Gastrocnemius medialis (tissue), 4 donors: ENCODE data around the gene SETBP1. TPM values are rescaled to one million over a fixed set of nuclear protein-coding genes. Genes with fewer than 3 reads are reported as not detected.

Source experiments
- ATAC-seq, 2 donors: fragments of 150-250 bp; one replicate each; pipeline ENCODE4 v1.9.1; 2016
- DNase-seq, 2 donors: peaks; one replicate each; pipeline ENCODE4 v3.0.0-alpha.2; 2019
- H3K27ac ChIP-seq, 4 donors: fragments of 200-600 bp; sonication (generic); 1 replicate in 1 of 4; 2 replicates in 3 of 4; pipeline ENCODE4 v1.5.1; 2016 to 2018; ENCODE audit warnings: mild to moderate bottlenecking in 2 of 4, moderate library complexity in 1 of 4
- H3K27me3 ChIP-seq, 3 donors: fragments of 200-600 bp; sonication (generic) in 2 of 3; 1 replicate in 1 of 3; 2 replicates in 2 of 3; pipeline versions ENCODE4 v1.5.1 to v1.6.0; 2016 to 2019; ENCODE audit warnings: mild to moderate bottlenecking in 1 of 3, moderate library complexity in 1 of 3
- H3K36me3 ChIP-seq, 2 donors: fragments of 200-600 bp; sonication (generic) in 1 of 2; one replicate each; pipeline ENCODE4 v1.5.1; 2017 to 2018
- H3K4me1 ChIP-seq, 2 donors: fragments of 200-600 bp; sonication (generic) in 1 of 2; one replicate each; pipeline ENCODE4 v1.5.1; 2016 to 2017; ENCODE audit warnings: mild to moderate bottlenecking in 2 of 2
- H3K4me3 ChIP-seq, 4 donors: fragments of 200-600 bp; sonication (generic) in 3 of 4; 1 replicate in 1 of 4; 2 replicates in 3 of 4; pipeline ENCODE4 v1.5.1; 2016 to 2019; ENCODE audit warnings: mild to moderate bottlenecking in 2 of 4
- H3K9me3 ChIP-seq, 3 donors: fragments of 200-600 bp; sonication (generic) in 2 of 3; 1 replicate in 1 of 3; 2 replicates in 2 of 3; pipeline ENCODE4 v1.5.1; 2016 to 2019
- CTCF ChIP-seq, 5 experiments: fragments of 450-650 bp in 3 of 5; fragments of 200-600 bp in 2 of 5; sonication (generic) in 2 of 5; IDR thresholded peaks in 4 of 5; conservative IDR thresholded peaks in 1 of 5; 1 replicate in 4 of 5; 2 replicates in 1 of 5; pipeline ENCODE4 v1.5.1; 2016 to 2019; ENCODE audit warnings: antibody characterized with exemption in 5 of 5, mild to moderate bottlenecking in 3 of 5, moderate library complexity in 3 of 5
- POLR2A ChIP-seq, 2 donors: fragments of 450-650 bp; IDR thresholded peaks; one replicate each; pipeline ENCODE4 v1.6.1; 2017; ENCODE audit warnings: antibody characterized with exemption in 2 of 2, mild to moderate bottlenecking in 2 of 2, moderate library complexity in 2 of 2
- in situ Hi-C, 4 donors: fragments of 200-750 bp; cut with MboI; loops; one replicate each; pipeline versions ENCODE4 v1.15.0 to v1.8.0; 2017; ENCODE audit warnings: low sequenced_read_pairs in 4 of 4
- intact Hi-C: fragments of 100-400 bp; cut with DNase I; formaldehyde crosslinking; loops from one replicate; pipeline ENCODE4 v1.15.1; 2023; ENCODE audit warnings: low total_unique reads
- total RNA-seq, 4 donors: library from RNA; depleted of rRNA; stranded (reverse); fragments of >200 nt; gene quantifications; one replicate each; pipeline versions ENCODE4 v1.1.0 to v1.2.3, GENCODE V29; 2016

The SETBP1 gene
- total RNA-seq, 4 donors from 2014 or later = 9.2 to 20.0 (median 15.3) TPM

GRCh38 chr18:44824884-44825283 lies 144.2 kb downstream of the SETBP1 start:
- in situ Hi-C loops (no loop called here), intact Hi-C loops (loop anchor here (5.0 kb wide), 3 partner anchors 67 to 502 kb away; partner anchors contain the start of gene SETBP1)
- Histone ChIP-seq H3K9me3 (no peaks in the 10 kb centered on the region), H3K4me3 (no peak overlapping the region), H3K4me1 (peaks cover 46 to 51% of the 10 kb centered on the region in 2 donors), H3K27me3 (no peaks in the 10 kb centered on the region), H3K36me3 (no peaks in the 10 kb centered on the region), H3K27ac (peak overlapping the region in 3 of 4 donors; percentile 5 to 85 (median 35))
- no peak for TF ChIP-seq CTCF (IDR thresholded peaks at IDR 0.05 in 4 of 5, conservative IDR thresholded peaks at IDR 0.05 in 1 of 5)
- no peak for TF ChIP-seq POLR2A (IDR thresholded peaks at IDR 0.05)
- no peak for ATAC-seq
- no peak for DNase-seq

DNA sequence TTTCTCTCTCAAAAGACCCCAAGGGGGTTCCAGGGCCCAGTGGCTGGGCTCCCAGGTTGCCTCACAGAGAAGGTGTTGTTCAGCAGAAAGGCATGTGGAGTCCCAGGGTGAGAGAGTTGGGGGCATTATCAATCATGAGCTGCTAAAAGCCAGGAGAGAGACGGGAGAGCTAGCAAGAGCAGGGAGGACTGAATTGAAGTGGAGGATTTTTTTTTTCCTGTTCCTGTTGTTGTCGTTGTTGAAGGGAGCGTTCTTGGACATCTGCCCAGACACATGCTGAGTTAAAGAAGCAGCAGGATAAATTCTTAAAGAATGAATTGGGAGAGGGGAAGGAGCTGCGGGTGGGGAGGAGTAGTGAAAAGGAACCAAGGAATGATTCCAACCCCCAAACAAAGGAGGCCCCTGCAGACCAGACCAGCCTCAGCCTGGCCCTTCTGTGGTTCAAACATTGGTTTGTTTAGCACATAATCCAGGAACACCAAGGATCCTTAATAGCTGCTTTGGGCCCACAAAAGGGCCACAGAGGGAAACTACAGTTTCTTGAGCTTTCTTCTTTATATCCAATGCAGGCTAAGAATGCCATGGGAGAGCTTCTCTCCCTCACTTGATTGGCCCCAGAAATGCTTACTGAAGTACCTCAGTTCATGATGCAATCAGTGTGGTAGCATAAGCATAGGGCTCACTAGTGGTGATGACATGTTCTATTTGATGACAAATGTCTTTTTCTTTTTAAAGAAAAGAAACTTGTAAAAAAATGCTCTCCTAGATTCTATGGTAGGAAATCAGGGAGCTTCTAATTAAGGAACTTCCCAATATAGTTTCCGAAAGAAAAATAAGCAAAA lies 146.0 kb downstream of the SETBP1 start:
- Histone ChIP-seq H3K4me1 (peaks cover 52 to 57% of the 10 kb centered on the region in 2 donors), H3K4me3 (peak overlapping the region in 3 of 4 donors; percentile 0 to 10 (median 6)), H3K27ac (peak overlapping the region; percentile 69 to 85 (median 74)), H3K27me3 (no peaks in the 10 kb centered on the region), H3K36me3 (no peaks in the 10 kb centered on the region), H3K9me3 (no peaks in the 10 kb centered on the region)
- no peak for TF ChIP-seq CTCF (IDR thresholded peaks at IDR 0.05 in 4 of 5, conservative IDR thresholded peaks at IDR 0.05 in 1 of 5)
- intact Hi-C loops (loop anchor here (5.0 kb wide), 1 partner anchor 66 kb away; no protein-coding TSS in a partner anchor), in situ Hi-C loops (no loop called here)
- ATAC-seq (peak; percentile 81 to 90), DNase-seq (peak; percentile 69 to 80)

DNA sequence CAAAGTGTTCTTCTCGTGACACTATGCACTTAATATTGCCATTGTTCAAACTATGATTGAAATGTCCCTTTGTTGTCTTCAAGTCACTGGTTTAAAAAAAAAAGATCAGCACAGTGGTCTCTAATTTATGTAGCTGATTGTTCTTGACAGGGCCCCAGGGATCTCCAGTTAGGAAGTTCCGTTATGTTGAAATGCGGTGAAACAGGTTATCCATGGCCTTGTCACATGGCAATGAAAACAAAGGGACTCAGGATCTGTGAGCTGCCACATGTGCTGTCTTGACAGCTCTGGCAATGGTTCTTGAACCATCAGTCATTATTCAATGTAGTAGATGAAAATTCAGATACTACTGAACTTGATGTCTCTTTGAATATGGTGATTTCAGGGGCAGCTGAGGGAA lies 147.4 kb downstream of the SETBP1 start:
- H3K27ac ChIP-seq = peak overlapping the region in 3 of 4 donors; percentile 69 to 85 (median 78)
- no peak overlapping the region for H3K4me3 ChIP-seq
- peaks cover 57 to 70% of the 10 kb centered on the region in 2 donors for H3K4me1 ChIP-seq
- TF ChIP-seq CTCF (IDR thresholded peaks at IDR 0.05 in 4 of 5, conservative IDR thresholded peaks at IDR 0.05 in 1 of 5) (no peak), POLR2A (IDR thresholded peaks at IDR 0.05) (no peak)
- DNase-seq (no peak), ATAC-seq (no peak)
- H3K27me3 ChIP-seq = no peaks in the 10 kb centered on the region
- H3K9me3 ChIP-seq = no peaks in the 10 kb centered on the region
- no peaks in the 10 kb centered on the region for H3K36me3 ChIP-seq
- in situ Hi-C loops = no loop called here
- intact Hi-C loops = loop anchor here (5.0 kb wide), 1 partner anchor 64 kb away; no protein-coding TSS in a partner anchor

DNA sequence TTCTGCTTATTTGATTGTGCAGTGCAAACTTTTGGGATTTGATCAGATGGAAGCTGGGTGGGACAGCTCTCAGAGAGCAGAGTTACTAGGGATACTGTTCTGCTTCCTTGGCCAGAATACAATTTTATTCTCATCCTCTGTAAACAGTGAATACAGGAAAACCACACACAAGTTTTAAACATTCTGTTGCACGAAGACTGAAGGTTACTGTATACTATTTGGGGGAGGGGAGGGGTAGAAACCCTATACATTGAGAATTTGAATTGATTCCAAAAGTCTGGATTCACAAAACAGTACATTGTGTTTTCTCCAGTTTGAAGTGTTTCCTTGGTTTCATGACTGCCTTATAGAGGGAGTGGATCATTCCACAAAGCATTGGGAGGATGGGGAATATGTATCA lies 149.9 kb downstream of the SETBP1 start:
- Histone ChIP-seq H3K4me1 (peaks cover 62 to 78% of the 10 kb centered on the region in 2 donors), H3K36me3 (no peaks in the 10 kb centered on the region), H3K4me3 (no peak overlapping the region), H3K9me3 (no peaks in the 10 kb centered on the region), H3K27me3 (no peaks in the 10 kb centered on the region), H3K27ac (peak overlapping the region in 1 of 4 donors; percentile 11)
- intact Hi-C loops (no loop called here), in situ Hi-C loops (no loop called here)
- ATAC-seq (no peak), DNase-seq (no peak)
- TF ChIP-seq CTCF (IDR thresholded peaks at IDR 0.05 in 4 of 5, conservative IDR thresholded peaks at IDR 0.05 in 1 of 5) (no peak), POLR2A (IDR thresholded peaks at IDR 0.05) (no peak)
